ENCODE data around the gene CLIC5. TPM values are rescaled to one million over a fixed set of nuclear protein-coding genes. Genes with fewer than 3 reads are reported as not detected.

Gene CLIC5
- total RNA-seq, 1 experiment from 2014 or later, result not detected

DNA sequence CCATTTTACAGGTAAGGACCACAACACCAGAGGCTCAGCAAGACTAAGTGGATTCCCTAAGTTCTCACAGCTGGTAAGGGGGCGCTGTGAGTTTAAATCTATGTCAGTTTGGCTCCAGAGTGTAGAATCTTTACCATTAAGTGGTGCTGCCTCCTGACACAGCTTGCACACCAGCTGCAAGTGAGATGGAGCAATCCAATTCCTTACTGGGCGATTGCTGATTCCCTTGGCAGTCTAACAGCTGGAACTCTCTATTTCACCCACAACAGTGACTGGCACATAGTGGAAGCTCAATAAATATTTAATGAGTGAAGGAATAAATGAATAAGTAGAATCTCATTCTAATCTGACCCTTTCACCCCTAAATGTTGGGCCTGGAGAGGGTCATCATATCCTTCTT lies 176.7 kb downstream of the CLIC5 start:
- no peak for DNase-seq (ENCODE audit: unreplicated experiment)
- no peaks in the 10 kb centered on the region for H3K36me3 Mint-ChIP-seq (ENCODE audit: insufficient read depth, unreplicated experiment)
- no peak overlapping the region for H3K27ac Mint-ChIP-seq (ENCODE audit: low read depth, unreplicated experiment)
- H3K9me3 Mint-ChIP-seq (ENCODE audit: unreplicated experiment), result no peaks in the 10 kb centered on the region
- no peaks in the 10 kb centered on the region for H3K27me3 Mint-ChIP-seq (ENCODE audit: insufficient read depth, unreplicated experiment)
- POLR2A ChIA-PET, result no interaction called here
- CTCF ChIA-PET, result no interaction called here
- intact Hi-C loops (cut with micrococcal nuclease), result no loop called here
- no peaks in the 10 kb centered on the region for H3K4me1 Mint-ChIP-seq (ENCODE audit: insufficient read depth, unreplicated experiment)
- H3K4me3 Mint-ChIP-seq (ENCODE audit: unreplicated experiment), result no peak overlapping the region
- BruUV-seq (replicated peaks), result no TSS peak
- TF ChIP-seq, protein P1, sequence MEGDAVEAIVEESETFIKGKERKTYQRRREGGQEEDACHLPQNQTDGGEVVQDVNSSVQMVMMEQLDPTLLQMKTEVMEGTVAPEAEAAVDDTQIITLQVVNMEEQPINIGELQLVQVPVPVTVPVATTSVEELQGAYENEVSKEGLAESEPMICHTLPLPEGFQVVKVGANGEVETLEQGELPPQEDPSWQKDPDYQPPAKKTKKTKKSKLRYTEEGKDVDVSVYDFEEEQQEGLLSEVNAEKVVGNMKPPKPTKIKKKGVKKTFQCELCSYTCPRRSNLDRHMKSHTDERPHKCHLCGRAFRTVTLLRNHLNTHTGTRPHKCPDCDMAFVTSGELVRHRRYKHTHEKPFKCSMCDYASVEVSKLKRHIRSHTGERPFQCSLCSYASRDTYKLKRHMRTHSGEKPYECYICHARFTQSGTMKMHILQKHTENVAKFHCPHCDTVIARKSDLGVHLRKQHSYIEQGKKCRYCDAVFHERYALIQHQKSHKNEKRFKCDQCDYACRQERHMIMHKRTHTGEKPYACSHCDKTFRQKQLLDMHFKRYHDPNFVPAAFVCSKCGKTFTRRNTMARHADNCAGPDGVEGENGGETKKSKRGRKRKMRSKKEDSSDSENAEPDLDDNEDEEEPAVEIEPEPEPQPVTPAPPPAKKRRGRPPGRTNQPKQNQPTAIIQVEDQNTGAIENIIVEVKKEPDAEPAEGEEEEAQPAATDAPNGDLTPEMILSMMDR (IDR thresholded peaks at IDR 0.05; ENCODE audit: unreplicated experiment), result no peak

DNA sequence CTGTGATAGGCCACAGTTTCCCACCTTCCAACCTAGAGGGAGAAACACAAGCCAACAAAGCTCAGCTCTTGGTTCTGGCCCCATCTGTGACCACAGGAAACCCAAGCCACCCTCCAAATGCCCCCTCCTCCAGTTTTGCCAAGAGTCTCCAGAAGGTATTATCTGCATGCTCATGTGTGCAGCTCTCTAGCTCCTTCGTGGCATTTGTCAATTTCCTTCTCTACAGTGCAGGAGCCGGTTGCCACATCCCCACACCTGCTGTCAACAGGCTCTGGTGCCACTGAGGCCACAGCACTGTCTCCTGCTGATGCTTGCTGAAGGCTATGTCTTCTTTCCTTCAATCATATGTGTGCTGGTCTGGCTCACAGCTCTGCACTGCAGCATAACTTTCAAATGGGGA lies 177.2 kb downstream of the CLIC5 start:
- CTCF ChIA-PET, result interaction anchor here (0.6 kb wide), 1 partner anchor 18 kb away, joined by 3 read pairs; no protein-coding TSS in a partner anchor
- intact Hi-C loops (cut with micrococcal nuclease), result no loop called here
- Mint-ChIP-seq H3K4me3 (ENCODE audit: unreplicated experiment) (no peak overlapping the region), H3K36me3 (ENCODE audit: insufficient read depth, unreplicated experiment) (no peaks in the 10 kb centered on the region), H3K9me3 (ENCODE audit: unreplicated experiment) (no peaks in the 10 kb centered on the region), H3K27me3 (ENCODE audit: insufficient read depth, unreplicated experiment) (no peaks in the 10 kb centered on the region), H3K27ac (ENCODE audit: low read depth, unreplicated experiment) (no peak overlapping the region), H3K4me1 (ENCODE audit: insufficient read depth, unreplicated experiment) (no peaks in the 10 kb centered on the region)
- no TSS peak for BruUV-seq (replicated peaks)
- no peak for DNase-seq (ENCODE audit: unreplicated experiment)
- POLR2A ChIA-PET, result no interaction called here
- TF ChIP-seq, protein P1 (IDR thresholded peaks at IDR 0.05; ENCODE audit: unreplicated experiment), result no peak

DNA sequence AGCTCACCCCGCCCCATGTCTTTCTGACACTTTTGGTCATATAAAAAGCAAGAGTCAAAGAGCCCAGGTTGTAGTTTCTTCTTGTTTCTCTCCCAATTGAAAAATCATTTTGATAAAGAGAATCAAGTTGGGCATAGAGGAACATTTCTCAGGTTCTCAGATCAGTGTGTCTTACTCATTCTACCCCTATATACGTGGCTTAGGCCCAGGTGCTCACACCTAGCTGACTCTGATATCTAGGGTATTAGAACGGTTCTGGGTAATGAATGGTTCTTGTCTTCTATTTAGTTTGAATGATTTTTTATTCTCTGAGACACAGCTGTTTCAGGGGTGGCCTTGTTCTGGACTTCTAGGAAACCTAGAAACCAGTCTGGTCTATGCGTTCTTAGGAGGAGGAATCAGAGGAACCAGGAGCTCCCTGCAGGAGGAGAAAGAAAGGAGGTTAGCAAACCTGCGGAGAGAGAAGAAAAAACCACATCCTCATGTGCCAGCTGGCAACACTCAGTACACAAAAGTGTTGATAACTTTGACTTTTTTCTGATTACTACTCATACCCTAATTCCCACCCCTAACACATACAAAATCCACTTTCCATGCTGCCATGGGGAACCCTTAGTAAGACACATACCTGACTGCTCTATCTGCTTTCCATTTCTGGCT lies 178.0 kb downstream of the CLIC5 start:
- Mint-ChIP-seq H3K27me3 (ENCODE audit: insufficient read depth, unreplicated experiment) (no peaks in the 10 kb centered on the region), H3K9me3 (ENCODE audit: unreplicated experiment) (no peaks in the 10 kb centered on the region), H3K4me3 (ENCODE audit: unreplicated experiment) (no peak overlapping the region), H3K27ac (ENCODE audit: low read depth, unreplicated experiment) (no peak overlapping the region), H3K4me1 (ENCODE audit: insufficient read depth, unreplicated experiment) (no peaks in the 10 kb centered on the region), H3K36me3 (ENCODE audit: insufficient read depth, unreplicated experiment) (no peaks in the 10 kb centered on the region)
- TF ChIP-seq, protein P1 (IDR thresholded peaks at IDR 0.05; ENCODE audit: unreplicated experiment), result no peak
- intact Hi-C loops (cut with micrococcal nuclease), result no loop called here
- POLR2A ChIA-PET, result no interaction called here
- BruUV-seq (replicated peaks), result no TSS peak
- DNase-seq (ENCODE audit: unreplicated experiment), result no peak
- CTCF ChIA-PET, result interaction anchor here (0.6 kb wide), 2 partner anchors 19 to 54 kb away, joined by 3 to 8 read pairs; no protein-coding TSS in a partner anchor

DNA sequence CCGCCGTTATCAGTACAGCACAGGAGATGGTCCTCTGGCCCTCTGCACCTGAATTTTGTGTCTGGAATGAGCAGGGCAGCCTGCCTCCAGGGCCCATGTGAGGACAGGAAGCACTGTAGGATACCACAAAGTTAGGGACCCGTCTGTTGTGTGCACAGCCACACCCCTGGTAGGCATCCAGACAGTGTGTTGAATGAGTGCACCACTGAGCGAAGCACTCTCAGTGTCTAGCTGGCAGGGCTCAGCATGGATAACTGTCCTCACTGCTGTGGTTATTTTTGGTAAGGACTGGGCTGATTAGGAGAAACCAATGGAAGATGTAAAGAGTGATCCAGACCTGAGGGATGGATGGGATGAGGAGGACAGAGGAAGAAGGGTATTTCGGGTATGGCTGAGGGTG lies 178.7 kb downstream of the CLIC5 start:
- no TSS peak for BruUV-seq (replicated peaks)
- no peak for DNase-seq (ENCODE audit: unreplicated experiment)
- intact Hi-C loops (cut with micrococcal nuclease), result no loop called here
- H3K27ac Mint-ChIP-seq (ENCODE audit: low read depth, unreplicated experiment), result no peak overlapping the region
- H3K4me3 Mint-ChIP-seq (ENCODE audit: unreplicated experiment), result no peak overlapping the region
- no peaks in the 10 kb centered on the region for H3K9me3 Mint-ChIP-seq (ENCODE audit: unreplicated experiment)
- POLR2A ChIA-PET, result no interaction called here
- no peaks in the 10 kb centered on the region for H3K36me3 Mint-ChIP-seq (ENCODE audit: insufficient read depth, unreplicated experiment)
- CTCF ChIA-PET, result interaction anchor here (0.6 to 1.1 kb wide), 3 partner anchors 16 to 1362 kb away, joined by 3 to 4 read pairs (median 3); no protein-coding TSS in a partner anchor
- TF ChIP-seq, protein P1 (IDR thresholded peaks at IDR 0.05; ENCODE audit: unreplicated experiment), result no peak
- H3K27me3 Mint-ChIP-seq (ENCODE audit: insufficient read depth, unreplicated experiment), result no peaks in the 10 kb centered on the region
- no peaks in the 10 kb centered on the region for H3K4me1 Mint-ChIP-seq (ENCODE audit: insufficient read depth, unreplicated experiment)

Data from MCF 10A (cell line).